GM23338 (cell line): ENCODE results near the gene IDH2. TPM values are rescaled to one million over a fixed set of nuclear protein-coding genes. Genes with fewer than 3 reads are reported as not detected.
A peak's percentile ranks its signal among the peaks of the same experiment; 100 is the strongest.

Experiments
- ATAC-seq: fragments of 200-7000 bp; cut with Tn5 transposase; 3 replicates; pipeline ENCODE4 v1.9.1; 2020
- DNase-seq: peaks from one replicate; pipeline ENCODE4 v3.0.0-alpha.2; 2015; ENCODE audit warnings: low spot score
- H2AFZ ChIP-seq: fragments of 200-600 bp; sonication (generic); 2 replicates; pipeline ENCODE4 v1.8.0; 2016; ENCODE audit warnings: antibody characterized with exemption, mild to moderate bottlenecking, moderate library complexity
- H3F3A ChIP-seq: fragments of 200-600 bp; sonication (generic); replicated peaks from 2 replicates; pipeline ENCODE4 v1.8.0; 2017; ENCODE audit warnings: antibody characterized with exemption, mixed run types, low read depth
- H3K27ac ChIP-seq: fragments of 200-600 bp; sonication (generic); 2 replicates; pipeline ENCODE4 v1.6.1; 2016; ENCODE audit warnings: low read depth
- H3K27me3 ChIP-seq: fragments of 200-600 bp; sonication (generic); 2 replicates; pipeline ENCODE4 v1.8.0; 2016; ENCODE audit warnings: mild to moderate bottlenecking, mixed run types, moderate library complexity; ENCODE audit not compliant: insufficient read depth
- H3K36me3 ChIP-seq: fragments of 200-600 bp; sonication (generic); 2 replicates; pipeline ENCODE4 v1.8.0; 2016; ENCODE audit warnings: mild to moderate bottlenecking; ENCODE audit not compliant: insufficient read depth
- H3K4me1 ChIP-seq: fragments of 200-600 bp; sonication (generic); 2 replicates; pipeline ENCODE4 v1.8.0; 2016; ENCODE audit warnings: mild to moderate bottlenecking, moderate library complexity; ENCODE audit not compliant: insufficient read depth
- H3K4me2 ChIP-seq: fragments of 200-600 bp; sonication (generic); 2 replicates; pipeline ENCODE4 v1.7.1; 2017; ENCODE audit warnings: mixed run types
- H3K4me3 ChIP-seq: fragments of 200-600 bp; sonication (generic); 2 replicates; pipeline ENCODE4 v1.6.1; 2016; ENCODE audit warnings: mixed run types
- H3K79me2 ChIP-seq: fragments of 200-600 bp; sonication (generic); replicated peaks from 2 replicates; pipeline ENCODE4 v1.8.0; 2017; ENCODE audit warnings: mild to moderate bottlenecking; ENCODE audit not compliant: insufficient read depth
- H3K9me2 ChIP-seq: fragments of 200-600 bp; sonication (generic); 2 replicates; pipeline ENCODE4 v1.8.0; 2017; ENCODE audit not compliant: insufficient read depth
- H4K20me1 ChIP-seq: fragments of 200-600 bp; sonication (generic); replicated peaks from 2 replicates; pipeline ENCODE4 v1.8.0; 2017; ENCODE audit warnings: mild to moderate bottlenecking; ENCODE audit not compliant: insufficient read depth
- H3K27ac Mint-ChIP-seq: 2 replicates; pipeline ENCODE4 v1.8.0; 2020; ENCODE audit warnings: inconsistent platforms, mild to moderate bottlenecking, moderate library complexity, mixed read lengths
- H3K27me3 Mint-ChIP-seq: 3 replicates; pipeline ENCODE4 v1.8.0; 2022; ENCODE audit warnings: low read depth, mild to moderate bottlenecking, moderate library complexity, mixed read lengths, inconsistent platforms; ENCODE audit not compliant: insufficient read depth, poor library complexity
- H3K36me3 Mint-ChIP-seq: 3 replicates; pipeline ENCODE4 v1.8.0; 2021; ENCODE audit warnings: low read depth, mild to moderate bottlenecking, inconsistent platforms, moderate library complexity, mixed read lengths
- H3K4me1 Mint-ChIP-seq: 3 replicates; pipeline ENCODE4 v1.8.0; 2020; ENCODE audit warnings: mild to moderate bottlenecking, inconsistent platforms, mixed read lengths
- H3K4me3 Mint-ChIP-seq: 3 replicates; pipeline ENCODE4 v1.8.0; 2021; ENCODE audit warnings: moderate library complexity, mild to moderate bottlenecking, inconsistent platforms, mixed read lengths
- H3K9me3 Mint-ChIP-seq: 3 replicates; pipeline ENCODE4 v1.8.0; 2020; ENCODE audit warnings: moderate library complexity, mild to moderate bottlenecking, inconsistent platforms, mixed read lengths
- CREB1 ChIP-seq: fragments of 250-450 bp; sonication (Bioruptor Pico); IDR thresholded peaks from 2 replicates; pipeline ENCODE4 v1.5.0; 2020; ENCODE audit warnings: low read depth, mild to moderate bottlenecking, moderate library complexity
- CTCF ChIP-seq, 2 experiments: fragments of 200-600 bp in 1 of 2; sonication (generic) in 1 of 2; conservative IDR thresholded peaks; 2 replicates each; pipeline versions ENCODE4 v1.5.1 to v1.6.1; 2016 to 2017; ENCODE audit warnings: antibody characterized with exemption in 2 of 2, low read depth in 2 of 2, mild to moderate bottlenecking in 2 of 2, moderate library complexity in 1 of 2
- ETS1 ChIP-seq: IDR thresholded peaks from 2 replicates; pipeline ENCODE4 v1.6.1; 2016; ENCODE audit warnings: antibody characterized with exemption
- EZH2 ChIP-seq: fragments of 200-600 bp; sonication (generic); IDR thresholded peaks from one replicate; pipeline ENCODE4 v1.8.0; 2017; ENCODE audit warnings: antibody characterized with exemption, mild to moderate bottlenecking, low read depth; ENCODE audit not compliant: unreplicated experiment
- EZH2phosphoT487 ChIP-seq: fragments of 200-600 bp; sonication (generic); IDR thresholded peaks from one replicate; pipeline ENCODE4 v1.8.1; 2018; ENCODE audit warnings: antibody characterized with exemption; ENCODE audit not compliant: unreplicated experiment
- JUNB ChIP-seq: IDR thresholded peaks from one replicate; pipeline ENCODE4 v1.6.1; 2016; ENCODE audit warnings: antibody characterized with exemption; ENCODE audit not compliant: unreplicated experiment
- STAT1 ChIP-seq: IDR thresholded peaks from one replicate; pipeline ENCODE4 v1.6.1; 2016; ENCODE audit warnings: antibody characterized with exemption; ENCODE audit not compliant: unreplicated experiment
- ZNF114 ChIP-seq: fragments of 250-450 bp; sonication (Bioruptor Pico); IDR thresholded peaks from 2 replicates; pipeline ENCODE4 v1.5.0; 2020; ENCODE audit warnings: mild to moderate bottlenecking, moderate library complexity
- ZNF462 ChIP-seq: fragments of 250-450 bp; sonication (Bioruptor Pico); IDR thresholded peaks from 2 replicates; pipeline ENCODE4 v1.5.0; 2020; ENCODE audit warnings: mild to moderate bottlenecking, moderate library complexity
- polyA plus RNA-seq: library from polyadenylated mRNA; unstranded; fragments of >200 nt; fragmentation: Nextera tagmentation; extraction: Ambion mirVana; gene quantifications from 2 replicates; pipeline ENCODE4 v1.2.1, GENCODE V29; 2016
- total RNA-seq: library from RNA; depleted of rRNA; stranded (reverse); fragments of >200 nt; shearing (Covaris generic); gene quantifications from 2 replicates; pipeline ENCODE4 v1.2.3, GENCODE V29; 2014
- TF ChIP-seq, protein P1 (sequence below): IDR thresholded peaks from one replicate; pipeline ENCODE4 v1.6.1; 2018; ENCODE audit warnings: antibody characterized with exemption; ENCODE audit not compliant: unreplicated experiment

The IDH2 gene
- total and polyA plus RNA-seq, 2 experiments from 2014 or later, result 54.9 to 64.0 TPM

- TF ChIP-seq, protein P1, sequence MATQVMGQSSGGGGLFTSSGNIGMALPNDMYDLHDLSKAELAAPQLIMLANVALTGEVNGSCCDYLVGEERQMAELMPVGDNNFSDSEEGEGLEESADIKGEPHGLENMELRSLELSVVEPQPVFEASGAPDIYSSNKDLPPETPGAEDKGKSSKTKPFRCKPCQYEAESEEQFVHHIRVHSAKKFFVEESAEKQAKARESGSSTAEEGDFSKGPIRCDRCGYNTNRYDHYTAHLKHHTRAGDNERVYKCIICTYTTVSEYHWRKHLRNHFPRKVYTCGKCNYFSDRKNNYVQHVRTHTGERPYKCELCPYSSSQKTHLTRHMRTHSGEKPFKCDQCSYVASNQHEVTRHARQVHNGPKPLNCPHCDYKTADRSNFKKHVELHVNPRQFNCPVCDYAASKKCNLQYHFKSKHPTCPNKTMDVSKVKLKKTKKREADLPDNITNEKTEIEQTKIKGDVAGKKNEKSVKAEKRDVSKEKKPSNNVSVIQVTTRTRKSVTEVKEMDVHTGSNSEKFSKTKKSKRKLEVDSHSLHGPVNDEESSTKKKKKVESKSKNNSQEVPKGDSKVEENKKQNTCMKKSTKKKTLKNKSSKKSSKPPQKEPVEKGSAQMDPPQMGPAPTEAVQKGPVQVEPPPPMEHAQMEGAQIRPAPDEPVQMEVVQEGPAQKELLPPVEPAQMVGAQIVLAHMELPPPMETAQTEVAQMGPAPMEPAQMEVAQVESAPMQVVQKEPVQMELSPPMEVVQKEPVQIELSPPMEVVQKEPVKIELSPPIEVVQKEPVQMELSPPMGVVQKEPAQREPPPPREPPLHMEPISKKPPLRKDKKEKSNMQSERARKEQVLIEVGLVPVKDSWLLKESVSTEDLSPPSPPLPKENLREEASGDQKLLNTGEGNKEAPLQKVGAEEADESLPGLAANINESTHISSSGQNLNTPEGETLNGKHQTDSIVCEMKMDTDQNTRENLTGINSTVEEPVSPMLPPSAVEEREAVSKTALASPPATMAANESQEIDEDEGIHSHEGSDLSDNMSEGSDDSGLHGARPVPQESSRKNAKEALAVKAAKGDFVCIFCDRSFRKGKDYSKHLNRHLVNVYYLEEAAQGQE, result no peak
Measured at GRCh38 chr15:90130291-90130690, 28.0 kb upstream of the IDH2 start (continued).

GRCh38 chr15:90126596-90127435 lies 24.5 kb upstream of the IDH2 start:
- no peaks in the 10 kb centered on the region for H3K36me3 Mint-ChIP-seq
- no peak overlapping the region for H2AFZ ChIP-seq

More at GRCh38 chr15:90126596-90127435, 24.5 kb upstream of the IDH2 start:
- H3K4me3 ChIP-seq, result no peak overlapping the region
- H3K4me3 Mint-ChIP-seq, result peak overlapping the region; percentile 8; the same call in 1 of the 3 replicates
- H3K4me2 ChIP-seq, result peak overlapping the region; percentile 25; the same call in 1 of the 2 replicates
- ATAC-seq, result peak; percentile 96
- peaks cover 9% of the 10 kb centered on the region for H3K4me1 ChIP-seq
- H3K9me2 ChIP-seq, result no peaks in the 10 kb centered on the region
- no peaks in the 10 kb centered on the region for H3K36me3 ChIP-seq
- H3K27ac ChIP-seq, result no peak overlapping the region
- no peaks in the 10 kb centered on the region for H3K79me2 ChIP-seq
- H3K27me3 Mint-ChIP-seq, result peaks cover 5% of the 10 kb centered on the region
- no peaks in the 10 kb centered on the region; the same call in 2 of the 3 replicates for H3K9me3 Mint-ChIP-seq
- H3K27ac Mint-ChIP-seq, result peak overlapping the region; percentile 48
- H4K20me1 ChIP-seq, result no peaks in the 10 kb centered on the region
- no peak for TF ChIP-seq ZNF114 (CRISPR knock-in tag)
- no peak for TF ChIP-seq ETS1
- TF ChIP-seq EZH2, result no peak
- TF ChIP-seq JUNB, result no peak
- no peak for TF ChIP-seq STAT1
- peak; percentile 56 for TF ChIP-seq CREB1 (CRISPR knock-in tag)
- TF ChIP-seq EZH2phosphoT487, result no peak
- no peak for TF ChIP-seq CTCF (conservative IDR thresholded peaks at IDR 0.05; ENCODE audit: low read depth in 2 of 2)
- 0 out of 2 replicates have a peak, but pooled peaks have one; percentile 12 for TF ChIP-seq ZNF462
- H3K27me3 ChIP-seq, result no peaks in the 10 kb centered on the region
- peaks cover 17% of the 10 kb centered on the region for H3K4me1 Mint-ChIP-seq
- DNase-seq, result peak; percentile 93
- H3F3A ChIP-seq, result no peaks in the 10 kb centered on the region
